MM.1S (cell line): Measurements from ENCODE around the gene GPRC5D.

Experiments
- EZH2phosphoT487 ChIP-seq: fragments of 300-600 bp; sonication (generic); IDR thresholded peaks from 2 replicates; pipeline ENCODE4 v1.6.1; 2018; ENCODE audit warnings: antibody characterized with exemption, low read length
- TF ChIP-seq, protein P1 (sequence below): fragments of 300-600 bp; sonication (generic); IDR thresholded peaks from 2 replicates; pipeline ENCODE4 v1.5.1; 2016; ENCODE audit warnings: antibody characterized with exemption, low read length, mixed read lengths

DNA sequence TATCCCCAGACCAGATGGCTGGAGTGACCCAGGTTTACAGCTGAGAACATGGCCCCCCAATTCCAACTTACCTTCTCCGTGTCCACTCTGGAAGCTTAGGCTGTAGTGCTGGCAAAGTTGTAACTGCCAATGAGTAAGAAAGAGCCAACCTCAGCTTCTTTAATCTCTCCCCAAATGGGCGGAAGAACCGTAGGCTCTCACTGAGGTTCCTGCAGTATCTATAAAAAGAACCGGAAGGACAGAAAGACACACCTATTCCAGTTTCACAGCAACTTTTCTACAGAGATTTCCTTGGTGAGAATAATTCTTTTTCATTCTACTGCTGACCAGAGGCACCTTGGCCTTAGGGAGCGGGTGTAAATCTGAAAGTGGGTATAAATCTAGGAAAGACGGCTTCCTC lies at the start of gene GPRC5D:
- TF ChIP-seq, protein P1, sequence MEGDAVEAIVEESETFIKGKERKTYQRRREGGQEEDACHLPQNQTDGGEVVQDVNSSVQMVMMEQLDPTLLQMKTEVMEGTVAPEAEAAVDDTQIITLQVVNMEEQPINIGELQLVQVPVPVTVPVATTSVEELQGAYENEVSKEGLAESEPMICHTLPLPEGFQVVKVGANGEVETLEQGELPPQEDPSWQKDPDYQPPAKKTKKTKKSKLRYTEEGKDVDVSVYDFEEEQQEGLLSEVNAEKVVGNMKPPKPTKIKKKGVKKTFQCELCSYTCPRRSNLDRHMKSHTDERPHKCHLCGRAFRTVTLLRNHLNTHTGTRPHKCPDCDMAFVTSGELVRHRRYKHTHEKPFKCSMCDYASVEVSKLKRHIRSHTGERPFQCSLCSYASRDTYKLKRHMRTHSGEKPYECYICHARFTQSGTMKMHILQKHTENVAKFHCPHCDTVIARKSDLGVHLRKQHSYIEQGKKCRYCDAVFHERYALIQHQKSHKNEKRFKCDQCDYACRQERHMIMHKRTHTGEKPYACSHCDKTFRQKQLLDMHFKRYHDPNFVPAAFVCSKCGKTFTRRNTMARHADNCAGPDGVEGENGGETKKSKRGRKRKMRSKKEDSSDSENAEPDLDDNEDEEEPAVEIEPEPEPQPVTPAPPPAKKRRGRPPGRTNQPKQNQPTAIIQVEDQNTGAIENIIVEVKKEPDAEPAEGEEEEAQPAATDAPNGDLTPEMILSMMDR = no peak
- no peak for TF ChIP-seq EZH2phosphoT487
